Middle frontal gyrus (tissue), 1 donor: Measurements from ENCODE around the gene C2CD4A.
"Not testable (repeated sequence)": the region's sequence is repeated elsewhere in the genome, so short reads cannot be mapped to it uniquely, and the experiment has no call there.

Source experiments
- DNase-seq: peaks from one replicate; pipeline ENCODE4 v3.0.0-alpha.2; 2015; ENCODE audit warnings: low spot score; ENCODE audit errors: extremely low spot score

The C2CD4A gene, protein sequence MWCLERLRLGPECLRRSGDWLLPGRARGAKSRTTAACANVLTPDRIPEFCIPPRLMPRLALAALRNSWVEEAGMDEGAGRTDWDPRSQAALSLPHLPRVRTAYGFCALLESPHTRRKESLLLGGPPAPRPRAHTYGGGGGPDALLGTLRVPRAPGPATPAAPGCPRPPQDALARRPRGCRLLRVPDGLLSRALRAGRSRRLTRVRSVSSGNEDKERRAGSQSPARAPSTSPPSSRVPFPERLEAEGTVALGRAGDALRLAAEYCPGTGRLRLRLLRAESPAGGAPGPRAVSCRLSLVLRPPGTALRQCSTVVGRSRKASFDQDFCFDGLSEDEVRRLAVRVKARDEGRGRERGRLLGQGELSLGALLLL

DNA sequence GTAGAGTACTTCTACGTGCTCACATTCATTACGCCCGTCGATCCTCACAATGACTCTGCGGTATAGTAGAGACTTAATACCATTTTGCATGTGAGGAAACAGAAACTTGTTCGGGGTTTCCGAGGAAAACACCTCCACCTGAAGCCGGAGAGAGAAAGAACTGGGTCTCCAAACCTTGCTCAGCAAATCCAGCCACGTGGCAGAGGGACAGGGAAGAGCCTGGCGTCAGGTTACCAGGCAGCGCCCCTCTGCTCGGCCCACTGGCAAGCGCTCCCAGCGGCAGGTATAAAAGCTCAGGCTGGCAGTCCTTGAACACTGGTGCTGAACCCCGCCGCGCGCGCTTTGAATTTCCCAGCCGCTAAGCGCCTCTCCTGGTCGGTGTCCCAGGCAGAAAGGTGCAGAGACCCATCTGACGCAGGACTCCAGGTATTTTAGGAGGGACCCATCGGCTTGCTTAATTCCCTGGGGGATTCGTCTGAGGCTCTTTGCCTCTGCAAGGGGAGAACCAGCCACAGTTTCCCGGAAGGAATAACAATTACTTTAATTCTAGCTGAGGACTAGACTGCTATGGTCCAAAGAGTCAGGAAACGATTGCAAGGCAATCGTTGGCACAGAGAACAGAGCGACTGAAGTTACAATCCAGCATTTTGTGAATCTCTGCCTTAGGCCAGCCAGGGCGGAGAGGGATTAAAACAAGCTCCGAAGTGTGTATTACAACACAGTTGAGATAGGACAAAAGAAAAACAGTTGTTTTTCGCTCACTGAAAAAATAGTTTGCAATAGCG lies at the start of gene C2CD4A:
C2CD4A (plus strand) TSS at position 315 of the 785 bp plus-strand sequence. CDS start 637 bp downstream, outside the sequence.
- DNase-seq, result peak; percentile 20

DNA sequence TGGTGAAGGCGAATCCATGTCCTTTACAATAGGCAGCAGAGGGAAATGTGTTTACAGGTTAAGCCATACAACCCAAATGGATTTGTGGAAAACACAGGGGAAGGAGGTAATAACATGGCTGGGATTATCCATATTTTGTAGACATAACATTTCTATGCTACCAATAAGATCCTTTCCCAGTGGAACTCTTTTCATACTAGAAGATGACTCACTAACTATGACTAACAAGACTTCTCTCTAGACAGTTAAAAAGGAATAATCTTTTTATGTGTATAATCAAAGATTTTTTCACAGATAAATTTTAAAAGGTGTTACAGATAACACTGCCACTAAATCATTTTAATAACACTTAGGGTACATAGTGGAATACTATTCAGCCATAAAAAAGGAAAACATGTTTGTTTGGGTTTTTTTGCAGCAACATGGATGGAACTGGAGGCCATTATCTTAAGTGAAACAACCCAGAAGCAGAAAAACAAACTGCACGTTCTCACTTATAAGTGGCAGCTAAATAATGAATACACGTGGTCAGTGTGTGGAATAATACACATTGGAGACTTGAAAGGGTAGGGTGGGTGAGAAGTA lies 46.1 kb upstream of the C2CD4A start:
- no peak for DNase-seq

DNA sequence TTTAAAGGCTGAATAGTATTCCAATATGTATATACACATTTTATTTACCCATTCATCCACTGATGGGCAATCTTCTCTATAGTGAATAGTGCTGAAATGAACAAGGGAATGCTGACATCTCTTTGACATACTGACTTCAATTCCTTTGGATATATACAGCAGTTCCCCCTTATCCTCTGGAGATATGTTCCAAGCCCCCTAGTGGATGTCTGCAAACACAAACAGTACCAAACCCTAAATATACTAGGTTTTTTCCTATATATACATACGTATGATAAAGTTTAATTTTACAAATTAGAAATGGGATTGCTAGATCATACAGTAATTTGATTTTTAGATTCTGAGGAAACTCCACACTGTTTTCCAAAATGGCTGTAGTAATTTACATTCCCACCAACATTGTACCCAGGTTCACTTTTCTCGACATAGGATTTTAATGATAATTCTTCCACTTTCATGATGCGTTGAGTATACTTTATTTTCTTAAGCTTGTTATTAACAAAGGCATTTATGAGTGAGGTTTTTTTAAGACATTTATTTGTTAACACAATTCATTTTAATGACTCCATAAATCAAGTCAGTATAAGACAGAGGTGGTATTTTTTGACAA lies 44.7 kb upstream of the C2CD4A start:
- DNase-seq, result no peak

DNA sequence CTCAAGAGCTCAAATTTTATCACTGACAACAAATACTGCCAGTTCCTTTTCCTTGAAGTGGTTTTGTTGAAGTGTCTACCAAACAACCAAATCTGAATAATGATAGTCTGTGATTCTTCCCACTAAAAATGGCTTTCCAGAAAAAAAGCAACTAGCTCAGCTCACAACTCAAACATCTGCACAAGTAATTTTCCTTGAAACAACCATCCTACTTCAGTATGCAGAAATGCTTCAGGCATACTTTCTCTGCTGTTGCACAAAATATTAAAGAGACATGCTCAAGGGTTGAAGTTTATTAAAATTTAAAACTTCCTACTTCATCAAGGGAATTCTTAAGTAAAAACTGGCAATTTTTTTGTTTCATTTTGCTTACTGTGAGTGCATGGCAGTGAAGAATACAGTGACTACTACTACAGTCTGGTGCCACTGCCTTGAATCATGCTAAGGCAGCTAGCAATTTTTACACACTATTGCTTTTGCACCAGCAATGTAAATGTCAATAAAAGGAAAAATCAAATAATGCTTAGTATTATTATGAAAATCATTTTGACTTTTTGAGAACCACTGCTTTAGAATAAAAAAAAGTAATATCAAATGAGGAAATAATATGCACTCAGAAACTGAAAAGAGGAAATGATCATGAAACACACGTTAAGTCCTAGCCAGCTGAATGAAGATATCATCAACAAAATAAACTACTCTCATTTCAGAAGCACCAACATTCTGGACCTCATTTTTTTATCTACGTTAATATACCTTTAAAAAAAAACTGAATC lies 40.1 kb upstream of the C2CD4A start:
- no peak for DNase-seq

GRCh38 chr15:62027263-62027565 lies 39.6 kb upstream of the C2CD4A start:
- no peak for DNase-seq

DNA sequence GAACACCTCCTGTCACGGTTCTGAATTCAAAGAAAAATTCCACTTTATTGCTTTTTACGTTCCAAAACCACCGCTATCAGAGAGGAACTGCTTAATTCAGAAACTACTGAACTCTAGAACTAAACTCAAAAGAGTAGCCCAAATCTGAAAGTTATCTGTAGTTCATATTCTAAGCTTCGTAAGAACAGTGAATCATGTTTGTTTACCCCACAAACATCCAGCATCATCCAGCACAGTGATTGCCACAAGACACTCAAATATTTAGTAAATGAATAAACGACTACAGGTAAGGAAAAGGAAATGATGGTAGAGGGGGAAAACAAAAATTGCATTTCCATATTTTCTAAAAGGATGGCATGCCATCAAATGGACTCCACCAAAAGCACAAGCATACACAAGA lies 38.9 kb upstream of the C2CD4A start:
- no peak for DNase-seq

DNA sequence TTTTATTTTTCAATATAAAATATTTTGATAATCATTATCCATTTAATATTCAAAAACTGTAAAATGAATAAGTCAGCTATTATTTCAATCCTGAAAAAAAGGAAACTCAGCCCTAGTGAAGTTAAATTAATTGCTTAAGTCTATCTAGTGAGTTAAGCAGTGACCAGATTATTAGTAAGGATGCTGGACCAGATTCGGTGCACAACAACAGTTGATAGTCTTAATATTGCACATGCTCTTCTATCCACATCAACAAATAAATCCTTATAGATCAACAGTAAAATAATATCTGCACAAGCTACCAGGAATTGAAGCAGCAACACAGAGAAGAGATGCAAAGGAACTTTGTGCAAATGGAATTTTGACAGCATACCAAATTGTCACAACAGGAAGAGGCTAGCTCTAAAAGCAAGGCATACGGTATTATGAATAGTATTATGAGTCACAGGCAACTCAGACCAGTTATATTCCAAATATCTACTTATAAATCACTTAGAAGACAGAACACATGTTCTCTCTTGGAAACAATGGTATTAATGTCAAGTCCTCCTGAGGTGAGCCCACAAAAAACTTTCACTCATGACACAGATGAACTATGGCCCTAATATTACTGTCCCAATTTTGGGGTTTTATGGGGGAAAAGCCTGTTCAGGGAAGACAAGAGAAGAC lies 31.4 kb upstream of the C2CD4A start:
- no peak for DNase-seq

DNA sequence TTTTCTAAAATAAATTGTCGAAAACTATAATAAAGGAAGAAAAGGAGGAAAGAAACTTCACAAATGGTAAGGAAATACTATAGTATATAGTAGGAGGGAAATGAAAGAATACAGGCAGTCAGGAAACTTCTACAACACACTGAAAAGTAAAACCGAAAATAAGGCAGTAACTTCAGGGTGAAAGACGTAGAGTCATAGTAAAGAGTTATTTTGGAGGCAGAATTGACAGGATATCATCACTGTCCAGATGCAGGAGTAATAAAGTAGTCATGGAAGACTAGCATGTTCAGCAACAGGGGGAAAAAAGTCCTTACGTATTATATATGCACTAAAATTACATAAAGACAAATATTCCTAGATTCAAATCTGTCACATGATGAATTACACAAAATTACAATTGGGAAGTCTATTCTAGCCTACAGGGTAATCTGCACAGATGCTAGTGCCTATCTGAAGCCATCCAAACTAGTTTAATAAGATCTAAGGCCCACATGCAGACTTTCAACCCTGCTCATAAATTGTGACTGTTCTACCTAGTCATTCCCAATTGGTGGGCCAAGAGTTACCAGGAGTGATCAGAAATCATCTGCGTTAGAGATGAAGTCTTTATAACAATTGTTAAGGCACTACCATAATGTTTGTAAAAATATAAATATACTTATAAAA lies 20.6 kb upstream of the C2CD4A start:
- DNase-seq, result no peak

- DNase-seq, result no peak
Measured at GRCh38 chr15:62047282-62047827, 19.4 kb upstream of the C2CD4A start.

DNA sequence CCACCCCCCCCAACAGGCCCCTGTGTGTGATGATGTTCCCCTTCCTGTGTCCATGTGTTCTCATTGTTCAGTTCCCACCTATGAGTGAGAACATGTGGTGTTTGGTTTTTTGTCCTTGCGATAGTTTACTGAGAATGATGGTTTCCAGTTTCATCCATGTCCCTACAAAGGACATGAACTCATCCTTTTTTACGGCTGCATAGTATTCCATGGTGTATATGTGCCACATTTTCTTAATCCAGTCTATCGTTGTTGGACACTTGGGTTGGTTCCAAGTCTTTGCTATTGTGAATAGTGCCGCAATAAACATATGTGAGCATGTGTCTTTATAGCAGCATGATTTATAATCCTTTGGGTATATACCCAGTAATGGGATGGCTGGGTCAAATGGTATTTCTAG lies 18.5 kb upstream of the C2CD4A start:
- DNase-seq, result not testable (repeated sequence)

GRCh38 chr15:62050115-62050514 lies 16.7 kb upstream of the C2CD4A start:
- DNase-seq, result no peak

DNA sequence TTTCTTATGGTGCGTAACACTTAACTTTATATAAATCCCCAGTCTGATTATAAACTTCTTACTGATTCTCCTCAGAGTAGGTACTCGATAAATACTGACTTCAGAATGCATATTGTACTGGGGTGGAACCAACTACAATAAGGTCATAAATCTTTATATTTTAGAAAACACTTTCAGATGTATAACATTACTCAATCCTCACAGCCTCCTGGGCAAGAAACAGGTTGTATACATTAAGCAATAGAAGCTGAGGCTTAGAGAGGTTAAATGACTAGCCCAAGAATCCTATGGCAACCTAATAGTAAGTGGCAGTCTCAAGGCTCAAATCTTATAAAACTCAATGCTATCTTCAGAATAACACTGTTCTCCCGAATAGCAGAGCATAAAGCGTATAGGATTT lies 15.6 kb upstream of the C2CD4A start:
- no peak for DNase-seq

DNA sequence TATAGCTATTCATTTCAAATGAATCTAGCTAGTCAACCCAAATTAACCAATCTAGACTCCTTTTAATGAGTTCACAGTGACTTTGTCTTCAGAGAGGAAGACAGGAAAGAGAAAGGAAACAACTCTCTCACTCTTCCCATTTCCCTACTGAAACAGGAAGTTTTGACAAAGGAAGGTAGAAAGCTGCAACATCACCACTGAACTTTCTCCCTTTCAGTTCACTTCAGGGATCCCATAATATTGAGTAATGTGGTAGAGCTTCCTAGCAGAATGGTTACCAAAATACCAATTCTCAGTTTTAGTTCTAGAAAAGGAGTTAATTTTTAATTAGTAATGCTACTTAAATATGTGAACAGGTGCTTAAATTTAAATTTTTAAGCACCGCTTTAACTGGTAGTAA lies 14.1 kb upstream of the C2CD4A start:
- DNase-seq, result no peak

DNA sequence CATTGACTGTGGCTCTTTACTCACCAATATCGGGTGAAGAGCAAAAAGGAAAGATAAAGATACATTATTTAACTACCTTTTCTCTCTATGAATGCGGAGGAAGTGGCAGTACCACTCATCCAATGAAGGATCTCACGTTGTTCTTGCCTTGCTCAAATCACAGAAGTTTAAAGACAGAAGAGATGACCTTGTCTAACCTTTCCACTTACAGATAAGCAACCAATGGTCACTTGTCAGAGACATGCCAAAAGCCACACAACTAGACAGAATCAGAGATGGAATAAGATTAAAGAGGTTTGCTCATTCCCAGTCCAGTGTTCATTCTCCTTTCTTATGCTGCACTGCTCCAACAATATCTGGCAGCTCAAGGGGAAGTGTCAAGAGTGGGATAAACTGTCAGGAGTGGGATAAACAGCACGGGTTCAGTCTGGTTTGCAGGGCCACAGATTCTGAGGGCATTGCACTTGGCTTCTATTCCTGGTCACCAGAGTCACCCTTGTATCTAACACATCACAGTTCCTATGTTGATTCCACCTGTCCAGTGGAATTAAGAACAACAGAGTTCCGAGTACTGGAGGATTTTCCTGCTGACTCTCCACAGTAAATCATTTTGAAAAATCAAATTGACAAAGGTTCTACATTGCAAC lies 13.2 kb upstream of the C2CD4A start:
- DNase-seq, result no peak

DNA sequence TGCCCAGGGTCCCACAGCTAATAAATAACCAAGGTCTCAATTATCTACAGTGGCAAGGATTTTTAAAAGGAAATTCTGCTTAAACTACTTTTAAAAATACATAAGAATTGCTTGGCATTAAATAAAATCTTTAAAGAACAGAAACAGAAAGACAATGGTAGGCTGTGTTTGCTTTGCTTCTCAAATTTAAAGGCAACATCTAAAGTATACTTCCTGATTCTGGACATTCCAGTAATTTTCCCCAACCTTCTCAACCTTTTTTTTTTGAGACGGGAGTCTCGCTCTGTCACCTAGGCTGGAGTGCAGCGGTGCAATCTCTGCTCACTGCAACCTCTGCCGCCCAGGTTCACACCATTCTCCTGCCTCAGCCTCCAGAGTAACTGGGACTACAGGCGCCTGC lies 11.8 kb upstream of the C2CD4A start:
- DNase-seq, result no peak

GRCh38 chr15:62057341-62057980 lies 9.3 kb upstream of the C2CD4A start:
- DNase-seq, result no peak

GRCh38 chr15:62058327-62059028 lies 8.3 kb upstream of the C2CD4A start:
- no peak for DNase-seq

GRCh38 chr15:62059108-62059815 lies 7.5 kb upstream of the C2CD4A start:
- no peak for DNase-seq
